HEK293 (cell line): Measurements from ENCODE around the gene LHFPL3.

Experiments used
- EGR2 ChIP-seq: fragments of 450-650 bp; formaldehyde crosslinking; IDR thresholded peaks from 2 replicates; pipeline ENCODE4 v1.5.1; 2016; ENCODE audit warnings: low read depth, missing biosample characterization, missing genetic modification characterization
- KLF7 ChIP-seq: fragments of 450-650 bp; formaldehyde crosslinking; IDR thresholded peaks from 2 replicates; pipeline ENCODE4 v1.5.1; 2016; ENCODE audit warnings: missing biosample characterization, missing genetic modification characterization, borderline replicate concordance
- KLF8 ChIP-seq: fragments of 450-650 bp; formaldehyde crosslinking; IDR thresholded peaks from 2 replicates; pipeline ENCODE4 v1.5.1; 2016; ENCODE audit warnings: missing biosample characterization, missing genetic modification characterization
- KLF9 ChIP-seq: fragments of 450-650 bp; formaldehyde crosslinking; IDR thresholded peaks from 2 replicates; pipeline ENCODE4 v1.5.1; 2016; ENCODE audit warnings: missing biosample characterization, missing genetic modification characterization, low read depth
- MEIS1 ChIP-seq: sonication (generic); formaldehyde crosslinking; IDR thresholded peaks from 2 replicates; pipeline ENCODE4 v1.8.1; 2022; ENCODE audit warnings: missing genetic modification reagents, mild to moderate bottlenecking, borderline replicate concordance
- OVOL3 ChIP-seq: fragments of 450-650 bp; formaldehyde crosslinking; IDR thresholded peaks from 2 replicates; pipeline ENCODE4 v1.5.1; 2016; ENCODE audit warnings: missing biosample characterization, missing genetic modification characterization
- PATZ1 ChIP-seq: fragments of 450-650 bp; formaldehyde crosslinking; IDR thresholded peaks from 2 replicates; pipeline ENCODE4 v1.5.1; 2016; ENCODE audit warnings: missing biosample characterization, missing genetic modification characterization
- SP7 ChIP-seq: fragments of 450-650 bp; formaldehyde crosslinking; IDR thresholded peaks from 2 replicates; pipeline ENCODE4 v1.5.1; 2016; ENCODE audit warnings: missing biosample characterization, missing genetic modification characterization
- TCF7L2 ChIP-seq: IDR thresholded peaks from 2 replicates; pipeline ENCODE4 v1.6.1; 2011; ENCODE audit warnings: low read depth, mild to moderate bottlenecking, inconsistent platforms, low read length, moderate library complexity, borderline replicate concordance
- ZBTB6 ChIP-seq: fragments of 450-650 bp; formaldehyde crosslinking; IDR thresholded peaks from 2 replicates; pipeline ENCODE4 v1.5.1; 2017; ENCODE audit warnings: missing biosample characterization, missing genetic modification characterization
- ZBTB7A ChIP-seq: fragments of 450-650 bp; formaldehyde crosslinking; IDR thresholded peaks from 2 replicates; pipeline ENCODE4 v1.5.1; 2016; ENCODE audit warnings: low read depth, missing biosample characterization, missing genetic modification characterization
- ZBTB8A ChIP-seq: fragments of 450-650 bp; formaldehyde crosslinking; IDR thresholded peaks from 2 replicates; pipeline ENCODE4 v1.5.1; 2016; ENCODE audit warnings: missing biosample characterization, missing genetic modification characterization
- ZFHX2 ChIP-seq: fragments of 450-650 bp; formaldehyde crosslinking; conservative IDR thresholded peaks from 2 replicates; pipeline ENCODE4 v1.5.1; 2016; ENCODE audit warnings: missing biosample characterization, missing genetic modification characterization
- ZFP41 ChIP-seq: fragments of 450-650 bp; formaldehyde crosslinking; IDR thresholded peaks from 2 replicates; pipeline ENCODE4 v1.5.1; 2016; ENCODE audit warnings: missing biosample characterization, missing genetic modification characterization, borderline replicate concordance
- ZNF132 ChIP-seq: fragments of 450-650 bp; formaldehyde crosslinking; IDR thresholded peaks from 2 replicates; pipeline ENCODE4 v1.5.1; 2017; ENCODE audit warnings: missing biosample characterization, missing genetic modification characterization, borderline replicate concordance
- ZNF16 ChIP-seq: fragments of 450-650 bp; formaldehyde crosslinking; IDR thresholded peaks from 2 replicates; pipeline ENCODE4 v1.5.1; 2016; ENCODE audit warnings: low read depth, missing biosample characterization, missing genetic modification characterization
- ZNF174 ChIP-seq: fragments of 450-650 bp; formaldehyde crosslinking; IDR thresholded peaks from 2 replicates; pipeline ENCODE4 v1.5.0; 2017; ENCODE audit warnings: missing biosample characterization, mild to moderate bottlenecking, missing genetic modification characterization
- ZNF184 ChIP-seq: fragments of 450-650 bp; IDR thresholded peaks from 2 replicates; pipeline ENCODE4 v1.5.1; 2018; ENCODE audit warnings: missing biosample characterization, mild to moderate bottlenecking, missing genetic modification characterization
- ZNF266 ChIP-seq: fragments of 450-650 bp; formaldehyde crosslinking; IDR thresholded peaks from 2 replicates; pipeline ENCODE4 v1.5.1; 2016; ENCODE audit warnings: missing biosample characterization, missing genetic modification characterization, low read depth
- ZNF324 ChIP-seq: fragments of 450-650 bp; formaldehyde crosslinking; IDR thresholded peaks from 2 replicates; pipeline ENCODE4 v1.5.1; 2016; ENCODE audit warnings: missing biosample characterization, missing genetic modification characterization
- ZNF354C ChIP-seq: fragments of 450-650 bp; formaldehyde crosslinking; IDR thresholded peaks from 2 replicates; pipeline ENCODE4 v1.5.1; 2016; ENCODE audit warnings: missing biosample characterization, missing genetic modification characterization, low read depth, borderline replicate concordance
- ZNF423 ChIP-seq: fragments of 450-650 bp; formaldehyde crosslinking; IDR thresholded peaks from 2 replicates; pipeline ENCODE4 v1.5.1; 2016; ENCODE audit warnings: missing biosample characterization, missing genetic modification characterization
- ZNF449 ChIP-seq: fragments of 450-650 bp; formaldehyde crosslinking; IDR thresholded peaks from 2 replicates; pipeline ENCODE4 v1.5.1; 2017; ENCODE audit warnings: missing biosample characterization, mild to moderate bottlenecking, missing genetic modification characterization, moderate library complexity
- ZNF501 ChIP-seq: fragments of 450-650 bp; formaldehyde crosslinking; IDR thresholded peaks from 2 replicates; pipeline ENCODE4 v1.5.1; 2016; ENCODE audit warnings: missing biosample characterization, missing genetic modification characterization
- ZNF549 ChIP-seq: fragments of 450-650 bp; IDR thresholded peaks from 2 replicates; pipeline ENCODE4 v1.5.1; 2018; ENCODE audit warnings: missing biosample characterization, missing genetic modification characterization, mild to moderate bottlenecking, inconsistent platforms, moderate library complexity
- ZNF561 ChIP-seq: fragments of 450-650 bp; IDR thresholded peaks from 2 replicates; pipeline ENCODE4 v1.5.1; 2018; ENCODE audit warnings: missing biosample characterization, missing genetic modification characterization, borderline replicate concordance
- ZNF600 ChIP-seq: fragments of 450-650 bp; formaldehyde crosslinking; IDR thresholded peaks from 2 replicates; pipeline ENCODE4 v1.5.1; 2016; ENCODE audit warnings: missing biosample characterization, missing genetic modification characterization
- ZNF654 ChIP-seq: fragments of 450-650 bp; formaldehyde crosslinking; IDR thresholded peaks from 2 replicates; pipeline ENCODE4 v1.5.1; 2016; ENCODE audit warnings: low read depth, missing biosample characterization, missing genetic modification characterization
- ZNF660 ChIP-seq: fragments of 450-650 bp; IDR thresholded peaks from 2 replicates; pipeline ENCODE4 v1.5.1; 2018; ENCODE audit warnings: missing biosample characterization, mild to moderate bottlenecking, missing genetic modification characterization
- ZNF747 ChIP-seq: fragments of 450-650 bp; formaldehyde crosslinking; IDR thresholded peaks from 2 replicates; pipeline ENCODE4 v1.5.1; 2016; ENCODE audit warnings: missing biosample characterization, missing genetic modification characterization
- ZNF768 ChIP-seq: fragments of 450-650 bp; formaldehyde crosslinking; IDR thresholded peaks from 2 replicates; pipeline ENCODE4 v1.5.1; 2018; ENCODE audit warnings: missing biosample characterization, mild to moderate bottlenecking, missing genetic modification characterization
- ZNF830 ChIP-seq: fragments of 450-650 bp; IDR thresholded peaks from 2 replicates; pipeline ENCODE4 v1.5.0; 2018; ENCODE audit warnings: missing biosample characterization, missing genetic modification characterization, low read depth, mild to moderate bottlenecking, moderate library complexity
- TF ChIP-seq, protein P1 (sequence below): fragments of 450-650 bp; formaldehyde crosslinking; IDR thresholded peaks from 2 replicates; pipeline ENCODE4 v1.5.1; 2016; ENCODE audit warnings: missing biosample characterization, missing genetic modification characterization, low read depth
- TF ChIP-seq, protein P2 (sequence below): fragments of 450-650 bp; formaldehyde crosslinking; IDR thresholded peaks from 2 replicates; pipeline ENCODE4 v1.5.1; 2016; ENCODE audit warnings: missing biosample characterization, missing genetic modification characterization, borderline replicate concordance

The LHFPL3 gene

GRCh38 chr7:104923010-104923421 lies 594.6 kb downstream of the LHFPL3 start (continued):
- TF ChIP-seq, protein P1, sequence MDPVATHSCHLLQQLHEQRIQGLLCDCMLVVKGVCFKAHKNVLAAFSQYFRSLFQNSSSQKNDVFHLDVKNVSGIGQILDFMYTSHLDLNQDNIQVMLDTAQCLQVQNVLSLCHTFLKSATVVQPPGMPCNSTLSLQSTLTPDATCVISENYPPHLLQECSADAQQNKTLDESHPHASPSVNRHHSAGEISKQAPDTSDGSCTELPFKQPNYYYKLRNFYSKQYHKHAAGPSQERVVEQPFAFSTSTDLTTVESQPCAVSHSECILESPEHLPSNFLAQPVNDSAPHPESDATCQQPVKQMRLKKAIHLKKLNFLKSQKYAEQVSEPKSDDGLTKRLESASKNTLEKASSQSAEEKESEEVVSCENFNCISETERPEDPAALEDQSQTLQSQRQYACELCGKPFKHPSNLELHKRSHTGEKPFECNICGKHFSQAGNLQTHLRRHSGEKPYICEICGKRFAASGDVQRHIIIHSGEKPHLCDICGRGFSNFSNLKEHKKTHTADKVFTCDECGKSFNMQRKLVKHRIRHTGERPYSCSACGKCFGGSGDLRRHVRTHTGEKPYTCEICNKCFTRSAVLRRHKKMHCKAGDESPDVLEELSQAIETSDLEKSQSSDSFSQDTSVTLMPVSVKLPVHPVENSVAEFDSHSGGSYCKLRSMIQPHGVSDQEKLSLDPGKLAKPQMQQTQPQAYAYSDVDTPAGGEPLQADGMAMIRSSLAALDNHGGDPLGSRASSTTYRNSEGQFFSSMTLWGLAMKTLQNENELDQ = no peak
- TF ChIP-seq ZNF660 (peak; percentile 81; the same call in 1 of the 2 replicates), ZNF600 (tag by site-specific recombination) (no peak), ZNF449 (no peak), ZNF184 (tag by site-specific recombination) (no peak), ZNF830 (no peak), ZFHX2 (tag by site-specific recombination) (peak; percentile 80), SP7 (tag by site-specific recombination) (peak; percentile 46; the same call in 1 of the 2 replicates), MEIS1 (CRISPR knock-in tag) (no peak), ZNF132 (tag by site-specific recombination) (no peak), ZNF654 (peak; percentile 99), EGR2 (tag by site-specific recombination) (peak; percentile 60; the same call in 1 of the 2 replicates), TCF7L2 (no peak), ZBTB7A (tag by site-specific recombination) (no peak), KLF9 (no peak), ZNF561 (no peak), ZNF501 (tag by site-specific recombination) (0 out of 2 replicates have a peak, but pooled peaks have one; percentile 42), ZBTB6 (no peak), ZFP41 (tag by site-specific recombination) (no peak), ZNF747 (tag by site-specific recombination) (no peak), ZBTB8A (tag by site-specific recombination) (0 out of 2 replicates have a peak, but pooled peaks have one; percentile 1), ZNF768 (tag by site-specific recombination) (no peak), ZNF354C (no peak), PATZ1 (tag by site-specific recombination) (no peak), ZNF174 (tag by site-specific recombination) (no peak), ZNF324 (no peak), ZNF423 (tag by site-specific recombination) (no peak), ZNF16 (tag by site-specific recombination) (no peak), KLF8 (tag by site-specific recombination) (no peak), OVOL3 (tag by site-specific recombination) (no peak), ZNF266 (tag by site-specific recombination) (no peak), ZNF549 (no peak), KLF7 (tag by site-specific recombination) (no peak)
- TF ChIP-seq, protein P2, sequence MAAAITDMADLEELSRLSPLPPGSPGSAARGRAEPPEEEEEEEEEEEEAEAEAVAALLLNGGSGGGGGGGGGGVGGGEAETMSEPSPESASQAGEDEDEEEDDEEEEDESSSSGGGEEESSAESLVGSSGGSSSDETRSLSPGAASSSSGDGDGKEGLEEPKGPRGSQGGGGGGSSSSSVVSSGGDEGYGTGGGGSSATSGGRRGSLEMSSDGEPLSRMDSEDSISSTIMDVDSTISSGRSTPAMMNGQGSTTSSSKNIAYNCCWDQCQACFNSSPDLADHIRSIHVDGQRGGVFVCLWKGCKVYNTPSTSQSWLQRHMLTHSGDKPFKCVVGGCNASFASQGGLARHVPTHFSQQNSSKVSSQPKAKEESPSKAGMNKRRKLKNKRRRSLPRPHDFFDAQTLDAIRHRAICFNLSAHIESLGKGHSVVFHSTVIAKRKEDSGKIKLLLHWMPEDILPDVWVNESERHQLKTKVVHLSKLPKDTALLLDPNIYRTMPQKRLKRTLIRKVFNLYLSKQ (tag by site-specific recombination) = no peak
